HG03097 (cell line): ENCODE results near the gene PXT1.
A peak's percentile ranks its signal among the peaks of the same experiment; 100 is the strongest.
"Not testable (repeated sequence)": the region's sequence is repeated elsewhere in the genome, so short reads cannot be mapped to it uniquely, and the experiment has no call there.

Source experiments
- ATAC-seq: cut with Tn5 transposase; IDR thresholded peaks from one replicate; pipeline ENCODE4 v1.9.1; 2021; ENCODE audit not compliant: unreplicated experiment, low FRiP score

The PXT1 gene

DNA sequence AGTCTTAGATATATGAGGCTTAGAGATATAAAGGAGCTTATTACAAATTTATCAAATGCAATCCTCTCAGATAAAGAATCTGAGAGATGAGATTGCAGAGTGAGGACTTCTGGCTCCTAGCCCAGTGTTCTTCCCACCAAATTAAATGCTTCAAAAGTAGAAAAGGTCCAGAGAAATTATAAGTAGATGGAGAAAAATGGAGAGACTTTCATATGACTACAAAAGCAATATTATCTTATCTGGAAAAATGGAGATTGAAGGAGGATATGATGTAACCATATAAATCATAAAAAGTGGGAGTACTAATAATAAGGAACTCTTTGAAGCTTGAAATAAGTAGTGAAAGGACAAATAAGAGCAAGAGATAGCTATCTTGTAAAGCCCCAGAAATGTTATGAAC is 3.0 kb upstream of the PXT1 start:
- no peak for ATAC-seq

DNA sequence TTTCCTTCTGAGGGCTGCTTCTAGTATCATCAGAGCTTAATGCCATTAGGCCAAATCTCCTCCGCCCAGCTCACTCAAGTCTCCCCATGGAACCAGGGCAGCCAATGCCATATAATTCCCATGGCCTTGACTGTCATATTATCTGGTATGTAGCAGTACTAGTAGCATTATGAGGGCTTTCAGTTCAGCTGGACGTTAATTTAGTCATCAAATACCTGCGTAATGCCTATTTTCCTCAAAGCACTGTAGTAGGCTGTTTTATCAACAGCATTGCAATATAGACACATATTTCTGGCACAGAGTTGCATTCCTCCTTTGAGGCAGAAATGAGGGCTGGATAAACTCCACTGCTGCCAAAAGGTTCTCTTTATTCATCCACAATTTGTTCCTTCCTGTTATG is 1.8 kb upstream of the PXT1 start:
- no peak for ATAC-seq

GRCh38 chr6:36443471-36444428 is 1.1 kb upstream of the PXT1 start:
- no peak for ATAC-seq

DNA sequence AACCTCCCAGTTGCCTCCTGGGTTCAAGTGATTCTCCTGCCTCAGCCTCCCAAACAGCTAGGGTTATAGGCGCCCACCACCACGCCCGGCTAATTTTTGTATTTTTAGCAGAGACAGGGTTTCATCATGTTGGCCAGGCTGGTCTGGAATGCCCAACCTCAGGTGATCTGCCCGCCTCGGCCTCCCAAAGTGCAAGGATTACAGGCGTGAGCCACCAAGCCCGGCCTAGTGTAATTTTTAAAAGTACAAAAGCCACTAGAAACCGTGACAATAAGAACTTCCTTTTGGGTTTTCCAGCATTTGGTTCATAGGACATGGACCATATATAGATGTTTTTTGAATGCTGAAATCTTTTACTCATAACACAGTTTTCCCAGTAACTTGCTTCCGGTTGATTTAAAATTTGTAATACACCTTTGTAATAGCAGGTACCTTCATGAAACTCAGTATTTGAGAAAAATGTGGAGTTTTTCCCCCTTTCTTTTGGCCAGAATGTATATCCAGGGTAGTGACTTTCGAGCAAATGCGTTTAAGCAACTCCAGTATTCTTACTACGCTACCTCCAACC is 467 bp downstream of the PXT1 start:
- no peak for ATAC-seq

DNA sequence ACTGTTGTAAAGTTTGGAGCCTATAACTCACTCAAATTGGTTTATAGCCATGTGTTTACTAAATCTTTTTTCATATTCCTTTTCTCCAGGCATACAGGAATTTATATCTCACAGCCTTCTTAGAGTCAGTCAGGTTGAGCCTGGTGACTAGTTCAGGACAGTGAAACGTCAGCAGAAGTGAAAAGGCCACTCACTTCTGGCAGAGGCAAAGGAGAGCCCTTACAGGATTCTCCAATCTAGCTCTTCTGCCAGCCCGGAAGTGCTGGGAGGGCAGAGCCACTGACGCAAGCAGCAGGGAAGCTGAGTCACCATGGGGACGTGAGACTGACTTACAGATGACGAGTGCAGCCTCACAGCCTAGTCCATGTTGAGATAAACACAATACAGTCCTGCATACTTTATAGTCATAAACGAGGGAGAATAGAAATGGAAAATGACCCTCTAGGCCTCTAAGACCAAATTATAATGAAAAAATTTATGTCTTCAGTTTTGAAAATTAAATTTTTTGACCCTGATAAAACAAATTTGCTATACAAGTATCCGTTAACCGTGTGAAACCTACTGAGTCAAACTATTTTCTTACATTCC is 1.3 kb downstream of the PXT1 start:
- peak; percentile 36 for ATAC-seq

DNA sequence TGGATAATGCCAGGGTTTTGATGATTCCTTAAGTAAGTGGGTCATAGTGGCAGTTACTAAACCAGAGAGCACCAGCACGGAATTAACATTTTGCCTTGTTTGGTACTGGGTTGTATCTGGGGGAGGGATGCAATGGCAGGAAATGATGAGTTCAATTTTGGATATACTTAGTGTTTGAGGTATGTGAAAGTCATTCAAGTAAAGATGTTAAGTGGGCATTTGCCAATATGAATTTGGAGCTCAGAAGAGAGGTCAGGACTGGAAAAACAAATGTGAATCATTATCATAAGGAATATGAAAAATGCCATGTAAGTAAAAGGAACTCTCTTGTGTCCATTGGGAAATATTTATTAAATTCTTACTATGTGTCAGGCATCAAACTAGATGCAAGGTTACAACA is 6.2 kb downstream of the PXT1 start:
- ATAC-seq, result no peak

DNA sequence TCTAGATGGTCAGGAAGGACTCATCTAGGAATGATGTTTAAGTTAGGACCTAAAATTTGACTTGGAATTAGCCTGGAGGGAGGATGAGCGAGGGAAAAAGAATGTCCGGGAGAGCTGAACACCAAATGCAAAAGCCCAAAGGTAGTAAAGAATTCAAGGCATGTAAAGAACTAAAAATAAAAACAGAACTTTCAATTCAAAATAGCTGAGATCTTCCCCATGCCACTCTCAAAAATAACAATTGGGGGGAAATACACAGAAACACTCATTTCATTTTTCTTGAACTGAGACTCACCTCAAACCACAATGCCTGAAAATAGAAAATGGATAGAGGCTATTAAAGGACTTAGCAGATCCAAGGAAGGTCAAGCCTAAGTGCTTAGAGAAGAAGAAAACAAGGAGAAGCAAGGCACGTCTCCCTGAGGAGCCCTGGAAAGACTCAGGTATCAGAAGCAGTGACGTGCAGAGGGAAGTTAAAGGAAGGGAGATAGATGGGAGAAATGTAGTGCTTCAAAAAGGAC is 10.4 kb downstream of the PXT1 start:
- ATAC-seq, result no peak

GRCh38 chr6:36431197-36431596 is 11.5 kb downstream of the PXT1 start:
- no peak for ATAC-seq

GRCh38 chr6:36430351-36430750 is 12.3 kb downstream of the PXT1 start:
- ATAC-seq, result no peak

DNA sequence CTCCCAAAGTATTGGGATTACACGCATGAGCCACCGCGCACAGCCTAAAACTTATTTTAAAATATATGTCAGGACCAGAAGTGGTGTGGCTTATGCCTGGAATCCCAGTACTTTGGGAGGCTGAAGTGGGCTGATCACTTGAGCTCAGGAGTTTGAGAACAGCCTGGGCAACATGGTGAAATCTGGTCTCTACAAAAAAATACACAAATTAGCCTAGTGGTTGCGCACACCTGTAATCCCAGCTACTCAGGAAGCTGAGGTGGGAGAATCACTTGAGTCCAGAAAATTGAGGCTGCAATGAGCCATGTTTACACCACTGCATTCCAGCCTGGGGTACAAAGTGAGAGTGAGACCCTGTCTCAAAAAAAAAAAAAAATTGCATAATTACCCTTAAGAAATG is 13.7 kb downstream of the PXT1 start:
- ATAC-seq, result no peak

- no peak for ATAC-seq
Observed at GRCh38 chr6:36426622-36427021, 16.0 kb downstream of the PXT1 start.

DNA sequence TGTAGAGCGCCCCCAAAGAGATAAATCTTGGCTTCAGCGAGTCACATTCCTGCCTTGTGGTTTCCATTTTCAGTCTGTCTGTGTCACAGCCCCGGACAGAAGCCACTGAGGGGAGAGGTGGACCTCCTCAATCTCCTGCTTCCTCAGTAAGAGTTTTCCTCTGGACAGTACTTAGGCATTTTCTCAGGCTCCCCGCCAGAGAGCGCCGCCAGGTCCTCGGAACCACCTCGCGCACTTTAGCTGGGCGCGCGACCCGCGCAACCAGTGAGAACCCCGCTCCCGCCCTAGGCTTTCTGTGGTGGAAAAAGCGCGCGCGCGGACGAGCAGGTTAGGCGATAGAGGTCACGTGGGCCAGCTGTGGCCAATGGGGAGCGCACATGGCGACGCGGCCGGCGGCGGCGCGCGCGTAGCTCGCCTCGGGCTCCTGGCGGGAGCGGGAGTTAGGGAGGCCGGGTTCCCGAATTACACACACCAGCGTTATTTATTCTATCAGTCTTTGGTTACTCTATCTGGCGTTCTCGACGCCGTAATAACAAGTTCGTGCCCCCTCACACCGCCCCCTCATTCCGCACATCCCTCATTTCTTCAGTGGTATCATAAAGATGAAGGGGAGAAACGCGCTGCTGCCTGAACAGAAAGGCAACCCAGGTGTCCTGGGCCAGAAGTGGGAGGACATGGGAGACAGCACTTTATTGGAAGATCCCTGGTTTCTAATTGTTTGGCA is 19.4 kb downstream of the PXT1 start:
- peak; percentile 89 for ATAC-seq

- ATAC-seq, result no peak
Observed at GRCh38 chr6:36422714-36423100, 19.9 kb downstream of the PXT1 start.

DNA sequence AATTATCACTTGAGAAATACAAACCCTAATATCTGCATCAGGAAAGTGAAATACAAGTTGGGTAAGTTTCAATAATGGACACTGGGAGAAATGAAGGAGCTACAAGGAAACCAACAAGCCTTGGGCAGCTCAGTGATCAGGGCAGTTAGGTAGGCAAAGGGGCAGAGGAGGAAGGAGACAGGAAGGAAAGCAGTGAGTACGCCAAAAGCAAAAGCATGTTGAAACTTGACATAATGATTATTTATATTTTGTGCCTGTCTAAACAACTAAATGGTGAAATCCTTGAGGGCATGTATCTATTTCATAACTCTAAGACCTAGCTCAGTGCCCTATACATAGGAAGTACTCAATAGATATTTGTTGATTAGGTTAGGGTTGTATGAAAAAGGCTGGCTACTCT is 23.3 kb downstream of the PXT1 start:
- ATAC-seq, result no peak

- no peak for ATAC-seq
Observed at GRCh38 chr6:36418558-36418957, 24.1 kb downstream of the PXT1 start.

- ATAC-seq, result no peak
Observed at GRCh38 chr6:36414481-36414880, 28.2 kb downstream of the PXT1 start.

DNA sequence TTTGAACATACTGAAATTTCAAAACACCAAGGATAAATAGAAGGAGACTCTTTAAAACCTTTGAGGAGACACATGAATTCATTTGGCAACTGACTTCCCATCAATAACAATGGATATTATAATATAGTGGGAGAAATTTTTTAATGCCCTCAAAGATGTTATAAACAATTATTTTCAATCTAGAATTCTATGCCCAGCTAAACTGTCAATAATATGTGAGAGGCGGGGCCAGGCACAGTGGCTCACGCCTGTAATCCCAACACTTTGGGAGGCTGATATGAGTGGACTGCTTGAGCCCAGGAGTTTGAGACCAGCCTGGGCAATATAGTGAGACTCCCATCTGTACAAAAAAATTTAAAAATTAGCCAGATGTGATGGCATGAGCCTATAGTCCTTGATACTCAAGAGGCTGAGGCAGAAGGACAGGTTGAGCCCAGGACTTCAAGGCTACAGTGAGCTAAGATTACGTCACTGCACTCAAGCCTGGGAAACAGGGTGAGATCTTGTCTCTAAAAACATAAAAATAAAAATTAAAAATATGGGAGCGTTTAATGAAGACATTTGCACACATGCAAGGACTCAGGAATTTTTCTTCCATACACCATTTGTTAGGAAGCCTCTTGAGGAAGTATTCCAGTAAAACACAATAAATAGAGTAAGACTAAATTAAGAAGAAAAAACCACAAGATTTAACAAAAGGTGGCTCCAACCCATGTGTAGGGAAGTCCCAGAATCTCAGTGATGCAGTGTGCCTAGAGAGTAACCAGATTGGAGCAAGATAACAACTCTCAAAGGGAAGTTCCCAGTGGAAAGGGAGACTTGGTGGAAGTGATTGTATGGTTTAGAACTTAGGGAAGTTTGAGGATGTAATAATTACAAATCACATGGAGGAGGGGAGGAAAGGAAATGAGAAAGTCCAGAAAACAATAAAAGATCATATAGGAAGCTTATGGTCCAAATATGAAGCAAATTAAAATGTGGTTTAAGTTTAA is 28.9 kb downstream of the PXT1 start:
- no peak for ATAC-seq

GRCh38 chr6:36409718-36410117 is 32.9 kb downstream of the PXT1 start:
- ATAC-seq, result not testable (repeated sequence)

DNA sequence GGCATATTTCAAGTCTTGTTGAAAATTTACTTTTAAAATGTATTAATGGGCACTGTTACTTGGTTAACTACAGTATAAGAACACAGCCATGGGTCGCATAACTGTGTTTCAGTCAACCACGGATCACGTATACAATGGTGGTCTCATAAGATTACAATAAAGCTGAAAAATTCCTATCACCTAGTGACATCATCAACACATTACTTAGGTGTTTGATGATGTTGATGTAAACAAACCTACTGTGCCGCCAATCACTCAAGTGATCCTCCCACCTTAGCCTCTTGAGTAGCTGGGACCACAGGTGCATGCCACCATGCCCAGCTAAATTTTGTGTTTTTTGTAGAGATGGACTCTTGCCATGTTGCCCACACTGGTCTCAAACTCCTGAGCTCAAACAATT is 38.5 kb downstream of the PXT1 start:
- no peak for ATAC-seq

- no peak for ATAC-seq
Observed at GRCh38 chr6:36402481-36402880, 40.2 kb downstream of the PXT1 start.
